T-helper 2 cell treated with Interferon-gamma antibody and Interleukin-4, amounts not matched to agents 100 ng/mL and 5 ng/mL, for 36 hours (primary cell): ENCODE data around the gene GDPD5. TPM values are rescaled to one million over a fixed set of nuclear protein-coding genes. Genes with fewer than 3 reads are reported as not detected.

Source experiments
- intact Hi-C: fragments of 100-400 bp; cut with micrococcal nuclease; formaldehyde crosslinking; loops from one replicate; pipeline ENCODE4 v1.15.1; 2023
- total RNA-seq: library from RNA; stranded (reverse); gene quantifications from 2 replicates; pipeline ENCODE4 v1.2.3, GENCODE V29; 2022

The GDPD5 gene
- total RNA-seq, 1 donor from 2014 or later, result 31.9 TPM

GRCh38 chr11:75537740-75538139 lies 12.0 kb upstream of the GDPD5 start:
- intact Hi-C loops, result no loop called here

GRCh38 chr11:75536786-75537641 lies 11.3 kb upstream of the GDPD5 start:
- intact Hi-C loops, result no loop called here

GRCh38 chr11:75535071-75535470 lies 9.3 kb upstream of the GDPD5 start:
- intact Hi-C loops, result no loop called here

- intact Hi-C loops, result no loop called here
Observed at GRCh38 chr11:75534259-75535069, 8.7 kb upstream of the GDPD5 start.

GRCh38 chr11:75533896-75534258 lies 8.1 kb upstream of the GDPD5 start:
- intact Hi-C loops, result no loop called here

GRCh38 chr11:75532200-75533048 lies 6.7 kb upstream of the GDPD5 start:
- intact Hi-C loops, result loop anchor here (1.0 kb wide), 3 partner anchors 87 to 252 kb away; no protein-coding TSS in a partner anchor

- intact Hi-C loops, result no loop called here
Observed at GRCh38 chr11:75531325-75531724, 5.6 kb upstream of the GDPD5 start.

- intact Hi-C loops, result no loop called here
Observed at GRCh38 chr11:75530577-75530976, 4.8 kb upstream of the GDPD5 start.

GRCh38 chr11:75527938-75528735 lies 2.4 kb upstream of the GDPD5 start:
- intact Hi-C loops, result no loop called here

GRCh38 chr11:75527130-75527529 lies 1.4 kb upstream of the GDPD5 start:
- intact Hi-C loops, result no loop called here

GRCh38 chr11:75526192-75526541 lies 426 bp upstream of the GDPD5 start:
- intact Hi-C loops, result no loop called here

GRCh38 chr11:75524665-75525432 lies 892 bp downstream of the GDPD5 start:
- intact Hi-C loops, result loop anchor here (2.0 kb wide), 3 partner anchors 16 to 80 kb away; no protein-coding TSS in a partner anchor

GRCh38 chr11:75523811-75524664 lies 1.7 kb downstream of the GDPD5 start:
- intact Hi-C loops, result loop anchor here (2.0 kb wide), 3 partner anchors 15 to 79 kb away; no protein-coding TSS in a partner anchor

- intact Hi-C loops, result no loop called here
Observed at GRCh38 chr11:75523189-75523588, 2.6 kb downstream of the GDPD5 start.

GRCh38 chr11:75522286-75523044 lies 3.3 kb downstream of the GDPD5 start:
- intact Hi-C loops, result no loop called here

- intact Hi-C loops, result no loop called here
Observed at GRCh38 chr11:75520688-75521087, 5.1 kb downstream of the GDPD5 start.

- intact Hi-C loops, result no loop called here
Observed at GRCh38 chr11:75518771-75519653, 6.7 kb downstream of the GDPD5 start.
